GM12801 (cell line): Measurements from ENCODE around the gene ARL4A.

ENCODE experiments used
- CTCF ChIP-seq: IDR thresholded peaks from one replicate; pipeline ENCODE4 v1.5.1; 2011; ENCODE audit warnings: control low read depth; ENCODE audit not compliant: insufficient read length; ENCODE audit errors: extremely low read depth

Gene ARL4A

GRCh38 chr7:12735923-12736322, 48.5 kb downstream of the ARL4A start:
- TF ChIP-seq CTCF, result no peak

- TF ChIP-seq CTCF, result no peak
These were observed 49.9 kb downstream of the ARL4A start for GRCh38 chr7:12737373-12737772.

GRCh38 chr7:12737836-12738235, 50.4 kb downstream of the ARL4A start:
- no peak for TF ChIP-seq CTCF

GRCh38 chr7:12738665-12739064, 51.2 kb downstream of the ARL4A start:
- TF ChIP-seq CTCF, result no peak
